NCI-H2196 (cell line): ENCODE results near the gene APBB2.

ENCODE experiments used
- DNase-seq: peaks from one replicate; lab custom pipeline; 2025; ENCODE audit not compliant: unreplicated experiment; lab: John Stamatoyannopoulos, UW

APBB2 gene

GRCh38 chr4:41196633-41197332 is 17.6 kb downstream of the APBB2 start:
- no peak for DNase-seq

GRCh38 chr4:41192136-41192535 is 22.2 kb downstream of the APBB2 start:
- no peak for DNase-seq

- DNase-seq, result no peak
Measured at GRCh38 chr4:41189666-41190065, 24.7 kb downstream of the APBB2 start.

GRCh38 chr4:41189076-41189475 is 25.3 kb downstream of the APBB2 start:
- no peak for DNase-seq

- DNase-seq, result no peak
Measured at GRCh38 chr4:41185614-41186592, 28.4 kb downstream of the APBB2 start.

- no peak for DNase-seq
Measured at GRCh38 chr4:41184009-41184408, 30.3 kb downstream of the APBB2 start.

GRCh38 chr4:41183021-41183553 is 31.3 kb downstream of the APBB2 start:
- DNase-seq, result no peak

- DNase-seq, result no peak
Measured at GRCh38 chr4:41181037-41181436, 33.3 kb downstream of the APBB2 start.

- DNase-seq, result no peak
Measured at GRCh38 chr4:41179498-41180195, 34.7 kb downstream of the APBB2 start.

- DNase-seq, result no peak
Measured at GRCh38 chr4:41178372-41179370, 35.7 kb downstream of the APBB2 start.

GRCh38 chr4:41177016-41177415 is 37.3 kb downstream of the APBB2 start:
- no peak for DNase-seq

- no peak for DNase-seq
Measured at GRCh38 chr4:41176340-41176739, 38.0 kb downstream of the APBB2 start.

- DNase-seq, result no peak
Measured at GRCh38 chr4:41175794-41176193, 38.5 kb downstream of the APBB2 start.

- no peak for DNase-seq
Measured at GRCh38 chr4:41174444-41174843, 39.9 kb downstream of the APBB2 start.

- no peak for DNase-seq
Measured at GRCh38 chr4:41172786-41173185, 41.6 kb downstream of the APBB2 start.

- no peak for DNase-seq
Measured at GRCh38 chr4:41169256-41169800, 45.0 kb downstream of the APBB2 start.

GRCh38 chr4:41167191-41167590 is 47.2 kb downstream of the APBB2 start:
- DNase-seq, result no peak

GRCh38 chr4:41164405-41164804 is 49.9 kb downstream of the APBB2 start:
- DNase-seq, result no peak

GRCh38 chr4:41161355-41161754 is 53.0 kb downstream of the APBB2 start:
- no peak for DNase-seq

GRCh38 chr4:41160856-41161255 is 53.5 kb downstream of the APBB2 start:
- DNase-seq, result no peak
